CD4-positive, CD25-positive, alpha-beta regulatory T cell (primary cell): ENCODE results near the gene CAPN1. TPM values are rescaled to one million over a fixed set of nuclear protein-coding genes. Genes with fewer than 3 reads are reported as not detected.

Experiments
- ATAC-seq, 2 donors: fragments of 150-1000 bp; cut with Tn5 transposase; one replicate each; pipeline ENCODE4 v1.10.0; 2021; ENCODE audit warnings: low read depth in 2 of 2, moderate number of reproducible peaks in 2 of 2, moderate library complexity in 1 of 2
- DNase-seq, 3 donors: peaks; one replicate each; pipeline versions ENCODE4 v3.0.0 to v3.0.0-alpha.2; 2012 to 2022; ENCODE audit warnings: mixed read lengths in 1 of 3
- H3K27ac ChIP-seq: one replicate; pipeline ENCODE4 v1.7.0; 2013; ENCODE audit warnings: mild to moderate bottlenecking, low read length; ENCODE audit not compliant: insufficient read depth, poor library complexity, severe bottlenecking
- H3K27me3 ChIP-seq: one replicate; pipeline ENCODE4 v1.7.0; 2013; ENCODE audit warnings: low read length; ENCODE audit not compliant: control insufficient read depth, insufficient read depth
- H3K36me3 ChIP-seq: one replicate; pipeline ENCODE4 v1.7.0; 2013; ENCODE audit warnings: mild to moderate bottlenecking, low read length, moderate library complexity; ENCODE audit not compliant: control insufficient read depth, insufficient read depth
- H3K4me1 ChIP-seq: 2 replicates; pipeline ENCODE4 v1.7.0; 2013; ENCODE audit warnings: mild to moderate bottlenecking, low read length; ENCODE audit not compliant: insufficient read depth, control insufficient read depth, poor library complexity, severe bottlenecking
- H3K4me3 ChIP-seq: one replicate; pipeline ENCODE4 v1.7.0; 2013; ENCODE audit warnings: low read depth, mild to moderate bottlenecking, low read length, moderate library complexity
- H3K9me3 ChIP-seq, 2 experiments: 1 replicate in 1 of 2; 2 replicates in 1 of 2; pipeline ENCODE4 v1.7.0; 2013; ENCODE audit warnings: low read length in 2 of 2, mild to moderate bottlenecking in 1 of 2, moderate library complexity in 1 of 2; ENCODE audit not compliant: control insufficient read depth in 2 of 2
- H3K27ac Mint-ChIP-seq, 3 donors: one replicate each; pipeline ENCODE4 v1.8.0; 2020 to 2022; ENCODE audit warnings: mild to moderate bottlenecking in 3 of 3, mixed read lengths in 3 of 3, moderate library complexity in 2 of 3
- H3K27me3 Mint-ChIP-seq: one replicate; pipeline ENCODE4 v1.8.0; 2022; ENCODE audit warnings: mild to moderate bottlenecking, mixed read lengths
- H3K36me3 Mint-ChIP-seq: one replicate; pipeline ENCODE4 v1.8.0; 2020; ENCODE audit warnings: mixed read lengths
- H3K4me1 Mint-ChIP-seq, 4 donors: one replicate each; pipeline ENCODE4 v1.8.0; 2020 to 2022; ENCODE audit warnings: mixed read lengths in 4 of 4, mild to moderate bottlenecking in 1 of 4
- H3K4me3 Mint-ChIP-seq, 4 donors: one replicate each; pipeline ENCODE4 v1.8.0; 2020 to 2022; ENCODE audit warnings: mild to moderate bottlenecking in 4 of 4, mixed read lengths in 4 of 4, moderate library complexity in 3 of 4
- H3K9me3 Mint-ChIP-seq, 7 donors: one replicate each; pipeline ENCODE4 v1.8.0; 2020 to 2022; ENCODE audit warnings: mixed read lengths in 7 of 7, mild to moderate bottlenecking in 3 of 7, moderate library complexity in 2 of 7
- polyA plus RNA-seq, 4 donors: library from polyadenylated mRNA; unstranded; fragments of 300-500 nt; fragmentation: Illumina TruSeq; gene quantifications; one replicate each; pipeline ENCODE4 v1.2.3, GENCODE V29; 2021
- total RNA-seq: library from RNA; stranded (reverse); gene quantifications from one replicate; pipeline ENCODE4 v1.2.3, GENCODE V29; 2022

Gene CAPN1
- total and polyA plus RNA-seq, 5 donors from 2014 or later = 91.2 to 158 (median 127) TPM

- Mint-ChIP-seq H3K4me1 (peaks cover 5 to 44% (median 18%) of the 10 kb centered on the region in 4 donors), H3K36me3 (no peaks in the 10 kb centered on the region), H3K27me3 (no peaks in the 10 kb centered on the region), H3K27ac (peak overlapping the region in 1 of 3 donors; percentile 14), H3K9me3 (peaks cover 0 to 1% (median 0%) of the 10 kb centered on the region in 7 donors), H3K4me3 (no peak overlapping the region)
- ATAC-seq = no peak
- Histone ChIP-seq H3K4me1 (peaks cover 19% of the 10 kb centered on the region), H3K27me3 (no peaks in the 10 kb centered on the region), H3K27ac (no peak overlapping the region), H3K36me3 (no peaks in the 10 kb centered on the region), H3K9me3 (no peaks in the 10 kb centered on the region), H3K4me3 (no peak overlapping the region)
- no peak for DNase-seq
Measured at GRCh38 chr11:65216830-65217229, 35.1 kb downstream of the CAPN1 start.

- Histone ChIP-seq H3K9me3 (no peaks in the 10 kb centered on the region), H3K27me3 (no peaks in the 10 kb centered on the region), H3K27ac (no peak overlapping the region), H3K36me3 (no peaks in the 10 kb centered on the region), H3K4me1 (peaks cover 19% of the 10 kb centered on the region), H3K4me3 (no peak overlapping the region)
- Mint-ChIP-seq H3K4me3 (no peak overlapping the region), H3K9me3 (peaks cover 0 to 1% (median 0%) of the 10 kb centered on the region in 7 donors), H3K36me3 (no peaks in the 10 kb centered on the region), H3K27ac (peak overlapping the region in 2 of 3 donors; percentile 34 to 64), H3K27me3 (no peaks in the 10 kb centered on the region), H3K4me1 (peaks cover 5 to 45% (median 18%) of the 10 kb centered on the region in 4 donors)
- no peak for DNase-seq
- no peak for ATAC-seq
Measured at GRCh38 chr11:65217441-65218423, 36.0 kb downstream of the CAPN1 start.

GRCh38 chr11:65218446-65218845 lies 36.7 kb downstream of the CAPN1 start:
- no peak overlapping the region for H3K4me3 ChIP-seq
- H3K9me3 ChIP-seq = no peaks in the 10 kb centered on the region
- DNase-seq = no peak
- Mint-ChIP-seq H3K4me3 (no peak overlapping the region), H3K36me3 (peaks cover 3% of the 10 kb centered on the region), H3K9me3 (peaks cover 0 to 1% (median 0%) of the 10 kb centered on the region in 7 donors), H3K27ac (peak overlapping the region in 1 of 3 donors; percentile 34), H3K27me3 (no peaks in the 10 kb centered on the region), H3K4me1 (peaks cover 5 to 38% (median 14%) of the 10 kb centered on the region in 4 donors)
- peaks cover 12% of the 10 kb centered on the region for H3K4me1 ChIP-seq
- H3K36me3 ChIP-seq = no peaks in the 10 kb centered on the region
- no peak overlapping the region for H3K27ac ChIP-seq
- no peaks in the 10 kb centered on the region for H3K27me3 ChIP-seq
- no peak for ATAC-seq

- Histone ChIP-seq H3K4me1 (no peaks in the 10 kb centered on the region), H3K9me3 (no peaks in the 10 kb centered on the region), H3K27ac (no peak overlapping the region), H3K4me3 (no peak overlapping the region), H3K27me3 (no peaks in the 10 kb centered on the region), H3K36me3 (no peaks in the 10 kb centered on the region)
- Mint-ChIP-seq H3K36me3 (peaks cover 5% of the 10 kb centered on the region), H3K27ac (peak overlapping the region in 1 of 3 donors; percentile 71), H3K4me3 (no peak overlapping the region), H3K4me1 (peaks cover 5 to 27% (median 9%) of the 10 kb centered on the region in 4 donors), H3K9me3 (peaks cover 0 to 1% (median 0%) of the 10 kb centered on the region in 7 donors), H3K27me3 (peaks cover 4% of the 10 kb centered on the region)
- no peak for DNase-seq
- no peak for ATAC-seq
Measured at GRCh38 chr11:65219930-65220213, 38.1 kb downstream of the CAPN1 start.

GRCh38 chr11:65221026-65221425 lies 39.3 kb downstream of the CAPN1 start:
- Histone ChIP-seq H3K4me1 (peaks cover 7% of the 10 kb centered on the region), H3K9me3 (no peaks in the 10 kb centered on the region), H3K27ac (no peak overlapping the region), H3K27me3 (no peaks in the 10 kb centered on the region), H3K36me3 (no peaks in the 10 kb centered on the region), H3K4me3 (no peak overlapping the region)
- Mint-ChIP-seq H3K27ac (no peak overlapping the region), H3K9me3 (no peaks in the 10 kb centered on the region), H3K36me3 (peaks cover 5% of the 10 kb centered on the region), H3K4me1 (peaks cover 3 to 27% (median 12%) of the 10 kb centered on the region in 4 donors), H3K4me3 (no peak overlapping the region), H3K27me3 (peaks cover 13% of the 10 kb centered on the region)
- no peak for ATAC-seq
- DNase-seq = no peak

GRCh38 chr11:65223011-65223410 lies 41.3 kb downstream of the CAPN1 start:
- Histone ChIP-seq H3K4me3 (no peak overlapping the region), H3K27ac (no peak overlapping the region), H3K4me1 (peaks cover 9% of the 10 kb centered on the region), H3K36me3 (no peaks in the 10 kb centered on the region), H3K9me3 (no peaks in the 10 kb centered on the region), H3K27me3 (peaks cover 4% of the 10 kb centered on the region)
- ATAC-seq (no peak), DNase-seq (no peak)
- Mint-ChIP-seq H3K27me3 (peaks cover 22% of the 10 kb centered on the region), H3K4me3 (no peak overlapping the region), H3K9me3 (no peaks in the 10 kb centered on the region), H3K27ac (no peak overlapping the region), H3K4me1 (peaks cover 3 to 29% (median 12%) of the 10 kb centered on the region in 4 donors), H3K36me3 (peaks cover 8% of the 10 kb centered on the region)

- no peak for ATAC-seq
- H3K27me3 Mint-ChIP-seq = peaks cover 24% of the 10 kb centered on the region
- H3K9me3 Mint-ChIP-seq = peaks cover 0 to 2% (median 0%) of the 10 kb centered on the region in 7 donors
- H3K27ac Mint-ChIP-seq = no peak overlapping the region
- Histone ChIP-seq H3K36me3 (no peaks in the 10 kb centered on the region), H3K4me1 (peaks cover 9% of the 10 kb centered on the region), H3K27ac (no peak overlapping the region), H3K9me3 (no peaks in the 10 kb centered on the region), H3K27me3 (peaks cover 4% of the 10 kb centered on the region), H3K4me3 (no peak overlapping the region)
- DNase-seq = no peak
- H3K4me3 Mint-ChIP-seq = no peak overlapping the region
- H3K36me3 Mint-ChIP-seq = peaks cover 9% of the 10 kb centered on the region
- peaks cover 0 to 15% (median 6%) of the 10 kb centered on the region in 4 donors for H3K4me1 Mint-ChIP-seq
Measured at GRCh38 chr11:65224930-65225278, 43.2 kb downstream of the CAPN1 start.
